IMR-90 (cell line): Measurements from ENCODE around the gene TMEM184C.

ENCODE experiments used
- BHLHE40 ChIP-seq: fragments of 150-350 bp; IDR thresholded peaks from 2 replicates; pipeline ENCODE4 v1.6.1; 2016; ENCODE audit warnings: mild to moderate bottlenecking, low read depth, low read length
- CTCF ChIP-seq: conservative IDR thresholded peaks from 2 replicates; pipeline ENCODE4 v1.5.1; 2012; ENCODE audit warnings: mild to moderate bottlenecking, low read depth, low read length, improper control_type of control experiment
- POLR2A ChIP-seq: IDR thresholded peaks from 2 replicates; pipeline ENCODE4 v1.6.1; 2012; ENCODE audit warnings: mild to moderate bottlenecking, low read depth, low read length
- RAD21 ChIP-seq: IDR thresholded peaks from 2 replicates; pipeline ENCODE4 v1.6.1; 2012; ENCODE audit warnings: low read length, improper control_type of control experiment
- RFX5 ChIP-seq: IDR thresholded peaks from 2 replicates; pipeline ENCODE4 v1.8.0; 2012; ENCODE audit warnings: low read depth, mild to moderate bottlenecking, low read length, moderate library complexity

- no peak for TF ChIP-seq CTCF
- TF ChIP-seq POLR2A, result no peak
- TF ChIP-seq RFX5, result no peak
- no peak for TF ChIP-seq RAD21
- TF ChIP-seq BHLHE40, result no peak
Observed at GRCh38 chr4:147678106-147678505, 60.9 kb downstream of the TMEM184C start.
